ENCODE results near the gene TEX22.

TEX22 gene

GRCh38 chr14:105455086-105455640 lies 56.8 kb downstream of the TEX22 start:
- no peak overlapping the region for H3K27ac ChIP-seq
- no peak overlapping the region for H3K9ac ChIP-seq
- TF ChIP-seq Cebpa-rat (IDR thresholded peaks at IDR 0.05), result no peak
- no peaks in the 10 kb centered on the region for H3K9me3 ChIP-seq (replicated peaks in 1 of 11)
- H3K36me3 ChIP-seq, result peaks cover 81 to 90% (median 88%) of the 10 kb centered on the region in 11 experiments
- no peak overlapping the region for H3K4me3 ChIP-seq
- peaks cover 0 to 32% (median 0%) of the 10 kb centered on the region in 10 experiments; a peak in 6 of 20 replicates for H3K4me1 ChIP-seq
- no peak overlapping the region for H3K4me2 ChIP-seq
- H3K27me3 ChIP-seq, result no peaks in the 10 kb centered on the region
- H4K20me1 ChIP-seq, result peaks cover 10 to 90% (median 75%) of the 10 kb centered on the region in 11 experiments; a peak in 21 of 22 replicates

DNA sequence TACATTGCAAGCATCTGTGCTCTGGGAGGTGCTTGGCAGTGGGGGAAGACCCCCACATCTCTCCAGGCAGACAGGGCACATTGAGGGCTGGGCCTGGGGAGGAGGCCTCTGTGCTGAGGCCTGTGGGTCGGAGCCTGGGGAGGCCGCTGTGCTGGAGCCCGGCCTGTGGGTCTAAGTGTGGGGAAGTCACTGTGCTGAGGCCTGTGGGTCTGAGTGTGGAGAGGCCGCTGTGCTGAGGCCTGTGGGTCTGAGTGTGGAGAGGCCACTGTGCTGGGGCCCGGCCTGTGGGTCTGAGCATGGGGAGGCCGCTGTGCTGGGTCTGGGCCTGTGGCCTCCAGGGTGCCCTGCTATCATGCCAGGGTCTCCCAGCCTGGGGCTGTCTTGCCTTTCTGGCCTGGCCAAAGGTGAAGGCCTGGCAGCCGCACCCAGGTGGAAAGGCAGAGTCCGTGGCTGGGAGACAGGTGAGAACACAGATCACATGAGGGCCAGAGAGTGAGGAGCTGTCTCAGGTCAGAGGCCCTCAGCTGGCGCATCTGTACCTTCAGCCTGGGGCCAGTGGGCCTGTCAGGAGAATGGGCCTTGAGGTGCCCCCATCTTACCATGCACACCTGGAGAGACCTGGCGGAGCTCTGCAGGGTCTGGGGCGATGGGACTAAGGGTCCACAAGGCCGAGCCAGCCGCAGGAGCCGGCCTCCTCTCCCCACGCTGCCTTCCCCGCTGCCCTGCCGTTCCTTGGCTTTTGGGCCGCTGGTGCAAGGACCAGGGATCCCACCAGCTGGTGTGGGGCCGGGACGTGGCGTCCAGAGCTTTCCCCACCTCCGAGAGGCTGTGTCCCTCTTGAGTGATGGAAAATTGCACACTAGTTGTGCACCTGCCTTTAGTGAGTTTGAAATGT lies 57.7 kb downstream of the TEX22 start:
- Histone ChIP-seq H3K4me2 (no peak overlapping the region), H3K9ac (peak overlapping the region in 3 of 11 experiments; percentile 29 to 38 (median 31); a peak in 4 of 22 replicates), H3K4me3 (no peak overlapping the region), H3K27me3 (no peaks in the 10 kb centered on the region), H3K4me1 (peaks cover 0 to 32% (median 0%) of the 10 kb centered on the region in 10 experiments; a peak in 6 of 20 replicates), H3K9me3 (replicated peaks in 1 of 11) (no peaks in the 10 kb centered on the region), H4K20me1 (peaks cover 10 to 90% (median 74%) of the 10 kb centered on the region in 11 experiments; a peak in 20 of 22 replicates), H3K36me3 (peaks cover 81 to 90% (median 88%) of the 10 kb centered on the region in 11 experiments), H3K27ac (no peak overlapping the region)
- TF ChIP-seq Cebpa-rat (IDR thresholded peaks at IDR 0.05), result no peak

GRCh38 chr14:105456736-105457617 lies 58.6 kb downstream of the TEX22 start:
- H3K4me1 ChIP-seq, result peaks cover 0 to 37% (median 0%) of the 10 kb centered on the region in 10 experiments; a peak in 6 of 20 replicates
- no peak for TF ChIP-seq Cebpa-rat (IDR thresholded peaks at IDR 0.05)
- no peaks in the 10 kb centered on the region for H3K27me3 ChIP-seq
- H3K27ac ChIP-seq, result no peak overlapping the region
- peak overlapping the region in 4 of 11 experiments; percentile 15 to 39 (median 28); a peak in 4 of 22 replicates for H3K9ac ChIP-seq
- H3K4me2 ChIP-seq, result no peak overlapping the region
- H3K36me3 ChIP-seq, result peaks cover 81 to 90% (median 88%) of the 10 kb centered on the region in 11 experiments
- H3K9me3 ChIP-seq (replicated peaks in 1 of 11), result no peaks in the 10 kb centered on the region
- H3K4me3 ChIP-seq, result no peak overlapping the region
- peaks cover 10 to 90% (median 75%) of the 10 kb centered on the region in 11 experiments; a peak in 20 of 22 replicates for H4K20me1 ChIP-seq

DNA sequence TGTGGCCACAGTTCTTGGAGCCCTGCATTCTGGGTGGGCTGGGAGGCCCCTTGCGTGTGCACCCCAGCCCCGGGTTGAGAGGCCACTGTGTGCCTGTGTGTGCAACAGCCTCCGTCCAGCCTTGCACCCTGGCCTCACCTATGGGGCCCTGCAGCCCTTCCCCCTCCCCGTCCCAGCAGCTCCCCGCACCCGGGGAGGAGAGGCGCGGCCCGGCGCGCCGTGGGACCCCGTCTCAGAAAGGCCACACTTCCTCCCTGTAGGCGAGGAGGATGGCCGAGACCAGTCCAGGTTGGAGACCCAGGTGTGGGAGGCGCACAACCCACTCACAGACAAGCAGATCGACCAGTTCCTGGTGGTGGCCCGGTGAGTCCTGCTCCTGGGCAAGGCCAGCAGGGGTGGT lies 59.7 kb downstream of the TEX22 start:
- no peak overlapping the region for H3K9ac ChIP-seq
- no peaks in the 10 kb centered on the region for H3K27me3 ChIP-seq
- H3K36me3 ChIP-seq, result peaks cover 80 to 90% (median 88%) of the 10 kb centered on the region in 11 experiments
- H3K4me1 ChIP-seq, result peaks cover 0 to 36% (median 0%) of the 10 kb centered on the region in 10 experiments; a peak in 6 of 20 replicates
- H3K27ac ChIP-seq, result no peak overlapping the region
- H4K20me1 ChIP-seq, result peaks cover 10 to 90% (median 74%) of the 10 kb centered on the region in 11 experiments; a peak in 20 of 22 replicates
- H3K4me2 ChIP-seq, result no peak overlapping the region
- no peak for TF ChIP-seq Cebpa-rat (IDR thresholded peaks at IDR 0.05)
- H3K4me3 ChIP-seq, result no peak overlapping the region
- H3K9me3 ChIP-seq (replicated peaks in 1 of 11), result no peaks in the 10 kb centered on the region

DNA sequence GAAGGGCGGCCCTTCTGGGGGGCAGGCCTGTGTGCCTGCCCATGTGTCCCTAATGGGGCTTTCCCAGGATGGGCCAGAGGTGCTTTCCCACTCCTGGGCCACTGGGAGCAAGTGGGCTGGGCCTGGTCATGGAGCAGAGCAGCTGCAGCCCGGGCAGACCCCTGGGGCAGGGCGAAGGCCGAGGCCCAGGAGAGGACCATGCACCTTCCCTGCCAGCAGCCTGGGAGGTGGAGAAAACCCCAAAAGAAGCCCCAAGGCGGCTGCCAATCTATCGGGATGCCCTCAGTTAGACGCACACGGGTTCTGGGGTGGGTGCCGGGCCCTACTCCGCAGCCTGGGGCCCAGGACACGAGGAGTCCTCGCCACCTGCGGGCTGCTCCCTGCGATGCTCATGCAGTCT lies 60.2 kb downstream of the TEX22 start:
- Histone ChIP-seq H4K20me1 (peaks cover 10 to 90% (median 71%) of the 10 kb centered on the region in 11 experiments; a peak in 20 of 22 replicates), H3K27me3 (no peaks in the 10 kb centered on the region), H3K27ac (no peak overlapping the region), H3K4me1 (peaks cover 0 to 32% (median 0%) of the 10 kb centered on the region in 10 experiments; a peak in 5 of 20 replicates), H3K4me2 (no peak overlapping the region), H3K9ac (no peak overlapping the region), H3K4me3 (no peak overlapping the region), H3K36me3 (peaks cover 83 to 90% (median 88%) of the 10 kb centered on the region in 11 experiments), H3K9me3 (replicated peaks in 1 of 11) (no peaks in the 10 kb centered on the region)
- TF ChIP-seq Cebpa-rat (IDR thresholded peaks at IDR 0.05), result no peak

GRCh38 chr14:105460116-105460515 lies 61.8 kb downstream of the TEX22 start:
- peaks cover 81 to 90% (median 87%) of the 10 kb centered on the region in 11 experiments for H3K36me3 ChIP-seq
- peaks cover 10 to 88% (median 71%) of the 10 kb centered on the region in 11 experiments; a peak in 20 of 22 replicates for H4K20me1 ChIP-seq
- H3K9me3 ChIP-seq (replicated peaks in 1 of 11), result no peaks in the 10 kb centered on the region
- no peak for TF ChIP-seq Cebpa-rat (IDR thresholded peaks at IDR 0.05)
- no peak overlapping the region for H3K27ac ChIP-seq
- no peak overlapping the region for H3K9ac ChIP-seq
- peaks cover 0 to 22% (median 0%) of the 10 kb centered on the region in 10 experiments; a peak in 2 of 20 replicates for H3K4me1 ChIP-seq
- no peak overlapping the region for H3K4me2 ChIP-seq
- H3K4me3 ChIP-seq, result no peak overlapping the region
- no peaks in the 10 kb centered on the region for H3K27me3 ChIP-seq

GRCh38 chr14:105460616-105461015 lies 62.3 kb downstream of the TEX22 start:
- H3K9me3 ChIP-seq (replicated peaks in 1 of 11), result no peaks in the 10 kb centered on the region
- no peak overlapping the region for H3K9ac ChIP-seq
- peaks cover 7 to 88% (median 71%) of the 10 kb centered on the region in 11 experiments; a peak in 20 of 22 replicates for H4K20me1 ChIP-seq
- peaks cover 0 to 22% (median 0%) of the 10 kb centered on the region in 10 experiments; a peak in 2 of 20 replicates for H3K4me1 ChIP-seq
- H3K27ac ChIP-seq, result no peak overlapping the region
- H3K4me2 ChIP-seq, result no peak overlapping the region
- no peaks in the 10 kb centered on the region for H3K27me3 ChIP-seq
- H3K4me3 ChIP-seq, result no peak overlapping the region
- TF ChIP-seq Cebpa-rat (IDR thresholded peaks at IDR 0.05), result no peak
- peaks cover 81 to 90% (median 87%) of the 10 kb centered on the region in 11 experiments for H3K36me3 ChIP-seq

GRCh38 chr14:105461903-105462302 lies 63.6 kb downstream of the TEX22 start:
- peaks cover 77 to 89% (median 86%) of the 10 kb centered on the region in 11 experiments for H3K36me3 ChIP-seq

More at GRCh38 chr14:105461903-105462302, 63.6 kb downstream of the TEX22 start:
- Histone ChIP-seq H3K4me2 (no peak overlapping the region), H3K9me3 (replicated peaks in 1 of 11) (no peaks in the 10 kb centered on the region), H3K27ac (no peak overlapping the region), H3K4me1 (peaks cover 0 to 23% (median under 1%) of the 10 kb centered on the region in 10 experiments; a peak in 6 of 20 replicates), H3K9ac (0 out of 22 replicates have a peak overlapping the region, but pooled peaks of 1 of the 11 experiments have one; percentile 21), H4K20me1 (peaks cover 2 to 88% (median 69%) of the 10 kb centered on the region in 11 experiments; a peak in 20 of 22 replicates), H3K27me3 (no peaks in the 10 kb centered on the region), H3K4me3 (no peak overlapping the region)
- no peak for TF ChIP-seq Cebpa-rat (IDR thresholded peaks at IDR 0.05)
